IMR-90 (cell line): ENCODE measurements around the gene TCF7.

Experiments used
- BHLHE40 ChIP-seq: fragments of 150-350 bp; IDR thresholded peaks from 2 replicates; pipeline ENCODE4 v1.6.1; 2016; ENCODE audit warnings: mild to moderate bottlenecking, low read depth, low read length
- CEBPB ChIP-seq: IDR thresholded peaks from 2 replicates; pipeline ENCODE4 v1.6.1; 2012; ENCODE audit warnings: low read depth, low read length, improper control_type of control experiment
- FOS ChIP-seq: fragments of 150-350 bp; IDR thresholded peaks from 2 replicates; pipeline ENCODE4 v1.6.1; 2016; ENCODE audit warnings: low read depth, low read length
- MAZ ChIP-seq: IDR thresholded peaks from 2 replicates; pipeline ENCODE4 v1.6.1; 2012; ENCODE audit warnings: low read depth, mild to moderate bottlenecking, low read length, improper control_type of control experiment, moderate library complexity, borderline replicate concordance
- NFE2L2 ChIP-seq: fragments of 150-350 bp; IDR thresholded peaks from 2 replicates; pipeline ENCODE4 v1.6.1; 2016; ENCODE audit warnings: low read depth, mild to moderate bottlenecking, low read length
- POLR2A ChIP-seq: IDR thresholded peaks from 2 replicates; pipeline ENCODE4 v1.6.1; 2012; ENCODE audit warnings: mild to moderate bottlenecking, low read depth, low read length
- RAD21 ChIP-seq: IDR thresholded peaks from 2 replicates; pipeline ENCODE4 v1.6.1; 2012; ENCODE audit warnings: low read length, improper control_type of control experiment
- SMC3 ChIP-seq: fragments of 150-350 bp; IDR thresholded peaks from 2 replicates; pipeline ENCODE4 v1.6.1; 2016; ENCODE audit warnings: low read depth, mild to moderate bottlenecking, antibody characterized with exemption, low read length, moderate library complexity
- TF ChIP-seq, protein P1 (sequence below): conservative IDR thresholded peaks from 2 replicates; pipeline ENCODE4 v1.5.1; 2012; ENCODE audit warnings: mild to moderate bottlenecking, low read depth, low read length, improper control_type of control experiment
- TF ChIP-seq, protein P2 (sequence below): fragments of 150-350 bp; IDR thresholded peaks from 2 replicates; pipeline ENCODE4 v1.6.1; 2017; ENCODE audit warnings: mild to moderate bottlenecking, antibody characterized with exemption, low read length, low read depth

DNA sequence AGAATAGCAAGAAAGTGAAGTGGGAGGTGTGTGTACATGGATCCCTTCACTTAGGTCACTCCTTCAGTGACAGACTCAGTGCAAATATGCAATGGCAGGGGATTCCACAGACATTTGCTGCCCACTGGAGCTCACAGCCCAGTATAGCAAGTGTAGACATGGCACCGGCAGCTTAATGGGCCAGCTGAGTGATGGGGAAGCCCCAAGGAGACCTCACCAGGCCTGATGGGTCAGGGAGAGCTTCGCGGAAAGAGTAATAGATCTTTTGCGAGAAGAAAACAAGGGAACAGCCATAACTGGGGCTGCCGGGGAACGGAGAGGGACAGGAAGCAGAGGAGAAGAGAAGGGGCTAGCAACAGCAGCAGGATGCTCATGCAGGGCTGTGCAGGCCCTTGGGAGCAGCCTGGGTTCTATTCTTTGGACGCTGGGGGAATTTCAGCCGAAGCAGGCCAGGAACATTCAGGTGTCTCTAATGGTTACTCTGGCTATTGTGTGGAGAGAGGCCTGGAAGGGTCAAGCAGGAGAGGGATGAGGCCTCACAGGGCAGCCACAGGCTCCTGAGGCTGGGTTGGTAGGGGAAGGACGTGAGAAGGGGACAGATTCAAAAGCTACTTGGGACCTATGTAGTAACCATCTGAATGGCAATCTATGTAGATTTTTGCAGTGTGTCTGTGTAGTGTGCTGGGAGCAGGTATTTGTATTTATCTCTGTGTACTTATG lies 27.0 kb downstream of the TCF7 start:
- TF ChIP-seq, protein P1, sequence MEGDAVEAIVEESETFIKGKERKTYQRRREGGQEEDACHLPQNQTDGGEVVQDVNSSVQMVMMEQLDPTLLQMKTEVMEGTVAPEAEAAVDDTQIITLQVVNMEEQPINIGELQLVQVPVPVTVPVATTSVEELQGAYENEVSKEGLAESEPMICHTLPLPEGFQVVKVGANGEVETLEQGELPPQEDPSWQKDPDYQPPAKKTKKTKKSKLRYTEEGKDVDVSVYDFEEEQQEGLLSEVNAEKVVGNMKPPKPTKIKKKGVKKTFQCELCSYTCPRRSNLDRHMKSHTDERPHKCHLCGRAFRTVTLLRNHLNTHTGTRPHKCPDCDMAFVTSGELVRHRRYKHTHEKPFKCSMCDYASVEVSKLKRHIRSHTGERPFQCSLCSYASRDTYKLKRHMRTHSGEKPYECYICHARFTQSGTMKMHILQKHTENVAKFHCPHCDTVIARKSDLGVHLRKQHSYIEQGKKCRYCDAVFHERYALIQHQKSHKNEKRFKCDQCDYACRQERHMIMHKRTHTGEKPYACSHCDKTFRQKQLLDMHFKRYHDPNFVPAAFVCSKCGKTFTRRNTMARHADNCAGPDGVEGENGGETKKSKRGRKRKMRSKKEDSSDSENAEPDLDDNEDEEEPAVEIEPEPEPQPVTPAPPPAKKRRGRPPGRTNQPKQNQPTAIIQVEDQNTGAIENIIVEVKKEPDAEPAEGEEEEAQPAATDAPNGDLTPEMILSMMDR = peak; percentile 31; the same call in 1 of the 2 replicates
- TF ChIP-seq POLR2A = no peak
- TF ChIP-seq SMC3 = 0 out of 2 replicates have a peak, but pooled peaks have one; percentile 20
- TF ChIP-seq FOS = no peak
- TF ChIP-seq RAD21 = peak; percentile 39
- no peak for TF ChIP-seq BHLHE40
- TF ChIP-seq MAZ = no peak
- TF ChIP-seq CEBPB = no peak
- TF ChIP-seq, protein P2, sequence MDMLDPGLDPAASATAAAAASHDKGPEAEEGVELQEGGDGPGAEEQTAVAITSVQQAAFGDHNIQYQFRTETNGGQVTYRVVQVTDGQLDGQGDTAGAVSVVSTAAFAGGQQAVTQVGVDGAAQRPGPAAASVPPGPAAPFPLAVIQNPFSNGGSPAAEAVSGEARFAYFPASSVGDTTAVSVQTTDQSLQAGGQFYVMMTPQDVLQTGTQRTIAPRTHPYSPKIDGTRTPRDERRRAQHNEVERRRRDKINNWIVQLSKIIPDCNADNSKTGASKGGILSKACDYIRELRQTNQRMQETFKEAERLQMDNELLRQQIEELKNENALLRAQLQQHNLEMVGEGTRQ = no peak
- no peak for TF ChIP-seq NFE2L2
